ENCODE data around the gene MMP24OS. TPM values are rescaled to one million over a fixed set of nuclear protein-coding genes. Genes with fewer than 3 reads are reported as not detected.

Gene MMP24OS
- polyA plus RNA-seq, 3 donors, result 9.5 to 43.9 (median 9.6) TPM

- no peaks in the 10 kb centered on the region for H3K36me3 Mint-ChIP-seq
- TF ChIP-seq CTCF (IDR thresholded peaks at IDR 0.05), result no peak
- Histone ChIP-seq H3K9me3 (replicated peaks in 1 of 2; ENCODE audit: control insufficient read depth in 1 of 2, insufficient read depth in 1 of 2, low read length in 2 of 2) (no peaks in the 10 kb centered on the region), H3K79me2 (ENCODE audit: insufficient read depth, low read length) (no peaks in the 10 kb centered on the region), H3K27me3 (ENCODE audit: control insufficient read depth in 2 of 2, insufficient read depth in 2 of 2, low read length in 2 of 2) (no peaks in the 10 kb centered on the region), H3K4me1 (ENCODE audit: control insufficient read depth in 1 of 2, insufficient read depth in 2 of 2, low read length in 2 of 2) (no peaks in the 10 kb centered on the region), H3K4me3 (replicated peaks in 1 of 3; ENCODE audit: low read depth in 2 of 3, low read length in 3 of 3) (no peak overlapping the region), H4K20me1 (ENCODE audit: insufficient read depth, low read length) (no peaks in the 10 kb centered on the region), H3K27ac (ENCODE audit: low read depth in 1 of 2, low read length in 2 of 2) (no peak overlapping the region), H3K9ac (ENCODE audit: insufficient read depth, low read length, poor library complexity, severe bottlenecking) (no peak overlapping the region), H2AFZ (ENCODE audit: insufficient read depth, low read depth, low read length, poor library complexity, severe bottlenecking) (no peak overlapping the region), H3K36me3 (replicated peaks in 1 of 2; ENCODE audit: control insufficient read depth in 1 of 2, insufficient read depth in 2 of 2, low read length in 2 of 2) (no peaks in the 10 kb centered on the region), H3K4me2 (replicated peaks; ENCODE audit: extremely low read depth, low read length, poor library complexity, severe bottlenecking) (no peak overlapping the region)
- H3K9me3 Mint-ChIP-seq, result peaks cover 0 to 3% (median 0%) of the 10 kb centered on the region in 7 donors
- 88% methylated on average over 2 of the region's 5 CpGs for WGBS (ENCODE audit: insufficient coverage)
- intact Hi-C loops (cut with micrococcal nuclease), result no loop called here
- H3K27me3 Mint-ChIP-seq (ENCODE audit: low read depth in 3 of 3), result peaks cover 4 to 9% (median 5%) of the 10 kb centered on the region in 3 donors
- H3K27ac Mint-ChIP-seq, result no peak overlapping the region
- H3K4me1 Mint-ChIP-seq, result peaks cover 3% of the 10 kb centered on the region
- H3K4me3 Mint-ChIP-seq, result no peak overlapping the region
- no peak for DNase-seq
Observed at GRCh38 chr20:35294293-35294685, 16.4 kb upstream of the MMP24OS start.

- no peaks in the 10 kb centered on the region for H3K27me3 ChIP-seq (ENCODE audit: control insufficient read depth in 2 of 2, insufficient read depth in 2 of 2, low read length in 2 of 2)
- H3K36me3 ChIP-seq (replicated peaks in 1 of 2; ENCODE audit: control insufficient read depth in 1 of 2, insufficient read depth in 2 of 2, low read length in 2 of 2), result no peaks in the 10 kb centered on the region
- Mint-ChIP-seq H3K36me3 (no peaks in the 10 kb centered on the region), H3K4me3 (no peak overlapping the region), H3K4me1 (no peaks in the 10 kb centered on the region), H3K27ac (no peak overlapping the region), H3K9me3 (peaks cover 0 to 3% (median 0%) of the 10 kb centered on the region in 7 donors), H3K27me3 (ENCODE audit: low read depth in 3 of 3) (peaks cover 3 to 10% (median 5%) of the 10 kb centered on the region in 3 donors)
- H3K4me2 ChIP-seq (replicated peaks; ENCODE audit: extremely low read depth, low read length, poor library complexity, severe bottlenecking), result no peak overlapping the region
- no peak overlapping the region for H3K27ac ChIP-seq (ENCODE audit: low read depth in 1 of 2, low read length in 2 of 2)
- H3K79me2 ChIP-seq (ENCODE audit: insufficient read depth, low read length), result no peaks in the 10 kb centered on the region
- no peak overlapping the region for H2AFZ ChIP-seq (ENCODE audit: insufficient read depth, low read depth, low read length, poor library complexity, severe bottlenecking)
- no peaks in the 10 kb centered on the region for H4K20me1 ChIP-seq (ENCODE audit: insufficient read depth, low read length)
- no peak overlapping the region for H3K9ac ChIP-seq (ENCODE audit: insufficient read depth, low read length, poor library complexity, severe bottlenecking)
- H3K4me3 ChIP-seq (replicated peaks in 1 of 3; ENCODE audit: low read depth in 2 of 3, low read length in 3 of 3), result no peak overlapping the region
- H3K9me3 ChIP-seq (replicated peaks in 1 of 2; ENCODE audit: control insufficient read depth in 1 of 2, insufficient read depth in 1 of 2, low read length in 2 of 2), result no peaks in the 10 kb centered on the region
- TF ChIP-seq CTCF (IDR thresholded peaks at IDR 0.05), result no peak
- intact Hi-C loops (cut with micrococcal nuclease), result no loop called here
- DNase-seq, result no peak
- H3K4me1 ChIP-seq (ENCODE audit: control insufficient read depth in 1 of 2, insufficient read depth in 2 of 2, low read length in 2 of 2), result no peaks in the 10 kb centered on the region
- WGBS (ENCODE audit: insufficient coverage), result 97% methylated on average over 17 of the region's 19 CpGs
Observed at GRCh38 chr20:35293303-35294292, 15.7 kb upstream of the MMP24OS start.
